K562 (cell line): ENCODE results near the gene KIF1A. TPM values are rescaled to one million over a fixed set of nuclear protein-coding genes. Genes with fewer than 3 reads are reported as not detected.

ENCODE experiments used
- ATAC-seq: fragments of 200-7000 bp; cut with Tn5 transposase; 3 replicates; pipeline ENCODE4 v1.9.1; 2020; ENCODE audit warnings: moderate library complexity
- BruUV-seq: library from RNA; stranded (reverse); fragments of 400-500 nt; replicated peaks from 2 replicates; lab custom pipeline; 2021; lab: Mats Ljungman, UMichigan
- CTCF ChIA-PET: fragments of 300-600 bp; formaldehyde crosslinking; extraction: SDS; loops from one replicate; lab custom pipeline; 2021; ENCODE audit warnings: low intra/inter-chr PET ratio; lab: Yijun Ruan, JAX
- POLR2A ChIA-PET: fragments of 300-600, 350-650 bp; sonication (Branson Sonifier 250); formaldehyde crosslinking; extraction: SDS; loops from one replicate; lab custom pipeline; 2021; ENCODE audit warnings: antibody characterized with exemption, inconsistent platforms; lab: Yijun Ruan, JAX
- DNase-seq, 4 experiments: peaks; one replicate each; pipeline versions ENCODE4 v3.0.0 to v3.0.0-alpha.2; 2011 to 2018; ENCODE audit warnings: low spot score in 3 of 4, mixed read lengths in 3 of 4; ENCODE audit errors: extremely low read depth in 1 of 4
- FAIRE-seq: peaks from 2 replicates; lab custom pipeline; 2011; peaks lifted over from hg19 to GRCh38; lab: Jason Lieb, UNC
- H2AFZ ChIP-seq: 2 replicates; pipeline ENCODE4 v1.6.0; 2011; ENCODE audit warnings: low read depth, low read length, control low read depth, inconsistent platforms
- H3K27ac ChIP-seq: fragments of 200-600 bp; 3 replicates; pipeline ENCODE4 v1.8.0; 2011; ENCODE audit warnings: low read depth, mild to moderate bottlenecking, control low read depth, inconsistent platforms, low read length, moderate library complexity, mixed read lengths; ENCODE audit errors: extremely low read depth
- H3K27me3 ChIP-seq, 2 experiments: fragments of 300-600 bp in 1 of 2; 2 replicates in 1 of 2; 3 replicates in 1 of 2; pipeline versions ENCODE4 v1.6.0 to v1.8.0; 2011; ENCODE audit warnings: inconsistent platforms in 2 of 2, low read length in 2 of 2, mild to moderate bottlenecking in 1 of 2, mixed read lengths in 1 of 2, moderate library complexity in 1 of 2; ENCODE audit not compliant: control insufficient read depth in 2 of 2, insufficient read depth in 2 of 2
- H3K36me3 ChIP-seq: fragments of 300-600 bp; 3 replicates; pipeline ENCODE4 v1.8.0; 2011; ENCODE audit warnings: mild to moderate bottlenecking, low read length, inconsistent platforms; ENCODE audit not compliant: control insufficient read depth, insufficient read depth
- H3K4me1 ChIP-seq, 2 experiments: fragments of 200-600 bp in 1 of 2; replicated peaks in 1 of 2; 2 replicates in 1 of 2; 3 replicates in 1 of 2; pipeline versions ENCODE4 v1.5.1 to v1.8.0; 2011; ENCODE audit warnings: inconsistent platforms in 2 of 2, low read length in 2 of 2, mild to moderate bottlenecking in 1 of 2, mixed read lengths in 1 of 2, moderate library complexity in 1 of 2; ENCODE audit not compliant: control insufficient read depth in 2 of 2, insufficient read depth in 2 of 2
- H3K4me2 ChIP-seq: 2 replicates; pipeline ENCODE4 v1.6.1; 2011; ENCODE audit warnings: low read length, control low read depth, inconsistent platforms, mixed read lengths; ENCODE audit not compliant: insufficient read depth
- H3K4me3 ChIP-seq: fragments of 200-600 bp; sonication (generic), shearing (Covaris generic); 2 replicates; pipeline ENCODE4 v1.5.1; 2016; ENCODE audit warnings: control low read depth, inconsistent platforms
- H3K79me2 ChIP-seq: fragments of 200-600 bp; 3 replicates; pipeline ENCODE4 v1.8.0; 2011; ENCODE audit warnings: low read length, inconsistent platforms; ENCODE audit not compliant: control insufficient read depth, insufficient read depth
- H3K9ac ChIP-seq, 2 experiments: 2 replicates each; pipeline versions ENCODE4 v1.6.0 to v1.6.1; 2011; ENCODE audit warnings: low read depth in 2 of 2, low read length in 2 of 2, control low read depth in 1 of 2, inconsistent platforms in 1 of 2, mild to moderate bottlenecking in 1 of 2, mixed read lengths in 1 of 2; ENCODE audit not compliant: insufficient read depth in 1 of 2
- H3K9me1 ChIP-seq: one replicate; pipeline ENCODE4 v1.6.0; 2011; ENCODE audit warnings: inconsistent platforms, mild to moderate bottlenecking, low read length, moderate library complexity; ENCODE audit not compliant: control insufficient read depth, insufficient read depth
- H3K9me3 ChIP-seq: replicated peaks from 2 replicates; pipeline ENCODE4 v1.5.1; 2011; ENCODE audit warnings: low read depth, low read length, inconsistent platforms; ENCODE audit not compliant: control insufficient read depth, insufficient read depth
- H4K20me1 ChIP-seq: replicated peaks from 2 replicates; pipeline ENCODE4 v1.6.1; 2011; ENCODE audit warnings: low read length, inconsistent platforms, mixed read lengths; ENCODE audit not compliant: control insufficient read depth, insufficient read depth
- BMI1 ChIP-seq: fragments of 150-350 bp; IDR thresholded peaks from 2 replicates; pipeline ENCODE4 v1.6.1; 2014; ENCODE audit warnings: low read length
- CXXC5 ChIP-seq: fragments of 250-450 bp; sonication (Bioruptor Pico); IDR thresholded peaks from 2 replicates; pipeline ENCODE4 v1.8.0; 2022; ENCODE audit warnings: inconsistent platforms, mild to moderate bottlenecking, moderate library complexity
- EP400 ChIP-seq: fragments of 450-650 bp; IDR thresholded peaks from 2 replicates; pipeline ENCODE4 v1.6.1; 2017; ENCODE audit warnings: antibody characterized with exemption, mild to moderate bottlenecking, moderate library complexity
- IRF2 ChIP-seq: sonication (generic); formaldehyde crosslinking; IDR thresholded peaks from 2 replicates; pipeline ENCODE4 v1.8.1; 2022; ENCODE audit warnings: mild to moderate bottlenecking, missing genetic modification reagents
- SRF ChIP-seq, 2 experiments: fragments of 250-450, 450-650 bp in 1 of 2; sonication (Bioruptor Pico) in 1 of 2; sonication (generic) in 1 of 2; formaldehyde crosslinking; IDR thresholded peaks; 2 replicates each; pipeline versions ENCODE4 v1.5.0 to v1.5.1; 2020 to 2022; ENCODE audit warnings: mild to moderate bottlenecking in 1 of 2, missing genetic modification reagents in 1 of 2
- ZNF121 ChIP-seq: sonication (generic); formaldehyde crosslinking; conservative IDR thresholded peaks from 2 replicates; pipeline ENCODE4 v1.8.0; 2022; ENCODE audit warnings: missing genetic modification reagents
- ZNF507 ChIP-seq: conservative IDR thresholded peaks from 2 replicates; pipeline ENCODE4 v1.6.1; 2017; ENCODE audit warnings: missing genetic modification characterization, missing compliant biosample characterization
- ZNF551 ChIP-seq: fragments of 250-450 bp; sonication (Bioruptor Pico); IDR thresholded peaks from 2 replicates; pipeline ENCODE4 v1.5.0; 2021; ENCODE audit warnings: mild to moderate bottlenecking, moderate library complexity
- ZNF589 ChIP-seq: fragments of 200-800 bp; sonication (Bioruptor generic); IDR thresholded peaks from 2 replicates; pipeline ENCODE4 v1.6.1; 2016; ENCODE audit warnings: low read depth, missing genetic modification characterization, missing compliant biosample characterization
- WGBS: fragments of 100-300 bp; shearing (Covaris generic); methylation state at CpG from one replicate; pipeline ENCODE4 v1.1.6; 2016; ENCODE audit warnings: low coverage, mixed read lengths; ENCODE audit not compliant: insufficient coverage; ENCODE audit errors: missing lambda C conversion rate; 5-methylcytosine and 5-hydroxymethylcytosine counted together
- in situ Hi-C: fragments of 300-500 bp; cut with MboI; formaldehyde crosslinking; loops from 4 replicates; pipeline ENCODE4 v1.15.0; 2018; ENCODE audit warnings: inconsistent platforms, mixed read lengths
- intact Hi-C: fragments of 100-400 bp; cut with micrococcal nuclease; formaldehyde crosslinking; loops from 2 replicates; pipeline ENCODE4 v1.14.2; 2022
- polyA plus RNA-seq, 8 experiments: library from polyadenylated mRNA; depleted of rRNA in 4 of 8; stranded (reverse) in 5 of 8; unstranded in 3 of 8; fragments of >200 nt; fragmentation: Nextera tagmentation in 2 of 8; fragmentation: Illumina TruSeq in 1 of 8; extraction: Ambion mirVana in 2 of 8; extraction: Trizol in 1 of 8; gene quantifications; 2 replicates each; pipeline versions ENCODE4 v1.2.1 to v1.2.3, GENCODE V29; 2011 to 2014; ENCODE audit warnings: inconsistent platforms in 1 of 8, missing spikeins in 1 of 8
- total RNA-seq, 7 experiments: library from RNA; depleted of rRNA in 6 of 7; stranded (reverse); fragments of >200 nt in 6 of 7; fragmentation: Illumina TruSeq in 2 of 7; extraction: Trizol in 2 of 7; gene quantifications; 2 replicates each; pipeline versions ENCODE4 v1.2.1 to v1.2.3, GENCODE V29; 2011 to 2021; ENCODE audit warnings: low replicate concordance in 1 of 7
- TF ChIP-seq, protein P1 (sequence below): fragments of 450-650 bp; IDR thresholded peaks from 2 replicates; pipeline ENCODE4 v1.7.1; 2018; ENCODE audit warnings: mild to moderate bottlenecking, low read depth; ENCODE audit not compliant: partially characterized antibody

The KIF1A gene
- total and polyA plus RNA-seq, 9 of the 15 experiments (the other 6 are each of a cell fraction or from before 2014, with no cell fraction given), result 0.07 to 1.4 (median 0.45) TPM; not detected in 2

DNA sequence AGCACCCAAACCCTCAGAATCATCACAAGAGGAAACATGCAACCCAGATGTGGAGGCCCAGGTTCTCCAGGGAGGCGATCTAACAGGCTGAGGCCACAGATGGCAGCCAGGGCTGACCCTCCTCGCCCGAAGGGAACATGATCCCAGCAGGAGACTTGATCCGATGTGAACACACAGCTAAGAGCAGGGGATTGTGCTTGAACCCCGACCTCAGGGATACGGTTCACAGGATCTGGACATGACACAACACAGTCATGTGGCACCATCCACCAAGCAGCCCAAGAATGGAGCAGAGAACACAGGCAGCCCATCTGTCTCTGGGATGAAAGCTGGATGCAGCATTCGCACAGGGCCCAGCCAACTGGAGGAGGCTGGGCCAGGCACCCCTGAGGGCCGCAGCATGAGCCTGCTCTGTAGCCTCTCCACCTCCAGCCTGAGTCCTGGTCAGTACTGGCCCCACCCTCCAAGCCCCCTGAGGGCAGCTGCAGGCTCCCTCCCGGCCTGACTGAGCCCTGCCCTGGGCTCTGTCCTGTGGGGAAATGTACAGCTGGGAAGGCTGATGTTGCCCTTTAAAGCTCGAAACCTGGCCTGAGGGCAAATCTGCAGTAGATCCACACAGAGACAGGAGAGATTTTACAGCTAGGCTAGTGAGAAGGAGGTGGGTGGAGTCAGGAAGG lies 89.4 kb downstream of the KIF1A start:
- no peaks in the 10 kb centered on the region for H4K20me1 ChIP-seq
- no peak for ATAC-seq
- peaks cover 0 to 7% of the 10 kb centered on the region in 2 experiments; a peak in 1 of 5 replicates for H3K4me1 ChIP-seq
- no peak overlapping the region for H3K9ac ChIP-seq
- DNase-seq, result no peak
- no peak overlapping the region for H3K27ac ChIP-seq
- 4% methylated on average over 9 of the region's 10 CpGs for WGBS
- peaks cover 0 to 46% of the 10 kb centered on the region in 2 experiments; a peak in 2 of 5 replicates for H3K27me3 ChIP-seq
- in situ Hi-C loops (no loop called here), intact Hi-C loops (no loop called here)
- TF ChIP-seq SRF (CRISPR knock-in tag; IDR thresholded peaks at IDR 0.05) (no peak), EP400 (no peak), IRF2 (CRISPR knock-in tag) (no peak), ZNF121 (CRISPR knock-in tag) (no peak), ZNF507 (tag) (no peak), CXXC5 (no peak), BMI1 (no peak), ZNF589 (no peak), ZNF551 (CRISPR knock-in tag) (no peak)
- TF ChIP-seq, protein P1, sequence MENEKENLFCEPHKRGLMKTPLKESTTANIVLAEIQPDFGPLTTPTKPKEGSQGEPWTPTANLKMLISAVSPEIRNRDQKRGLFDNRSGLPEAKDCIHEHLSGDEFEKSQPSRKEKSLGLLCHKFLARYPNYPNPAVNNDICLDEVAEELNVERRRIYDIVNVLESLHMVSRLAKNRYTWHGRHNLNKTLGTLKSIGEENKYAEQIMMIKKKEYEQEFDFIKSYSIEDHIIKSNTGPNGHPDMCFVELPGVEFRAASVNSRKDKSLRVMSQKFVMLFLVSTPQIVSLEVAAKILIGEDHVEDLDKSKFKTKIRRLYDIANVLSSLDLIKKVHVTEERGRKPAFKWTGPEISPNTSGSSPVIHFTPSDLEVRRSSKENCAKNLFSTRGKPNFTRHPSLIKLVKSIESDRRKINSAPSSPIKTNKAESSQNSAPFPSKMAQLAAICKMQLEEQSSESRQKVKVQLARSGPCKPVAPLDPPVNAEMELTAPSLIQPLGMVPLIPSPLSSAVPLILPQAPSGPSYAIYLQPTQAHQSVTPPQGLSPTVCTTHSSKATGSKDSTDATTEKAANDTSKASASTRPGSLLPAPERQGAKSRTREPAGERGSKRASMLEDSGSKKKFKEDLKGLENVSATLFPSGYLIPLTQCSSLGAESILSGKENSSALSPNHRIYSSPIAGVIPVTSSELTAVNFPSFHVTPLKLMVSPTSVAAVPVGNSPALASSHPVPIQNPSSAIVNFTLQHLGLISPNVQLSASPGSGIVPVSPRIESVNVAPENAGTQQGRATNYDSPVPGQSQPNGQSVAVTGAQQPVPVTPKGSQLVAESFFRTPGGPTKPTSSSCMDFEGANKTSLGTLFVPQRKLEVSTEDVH, result no peak
- no peak overlapping the region for H2AFZ ChIP-seq
- no peaks in the 10 kb centered on the region for H3K9me1 ChIP-seq
- no peaks in the 10 kb centered on the region for H3K36me3 ChIP-seq
- FAIRE-seq, result no peak
- ChIA-PET CTCF (no interaction called here), POLR2A (interaction anchor here (0.6 to 0.7 kb wide), 2 partner anchors 56 to 280 kb away, joined by 3 read pairs; no protein-coding TSS in a partner anchor)
- H3K4me2 ChIP-seq, result no peak overlapping the region
- H3K4me3 ChIP-seq, result no peak overlapping the region
- no peaks in the 10 kb centered on the region for H3K9me3 ChIP-seq
- no peaks in the 10 kb centered on the region for H3K79me2 ChIP-seq
- BruUV-seq, result no TSS peak
